Mesothelial cell of epicardium (in vitro differentiated cells): Measurements from ENCODE around the gene CEACAM16. TPM values are rescaled to one million over a fixed set of nuclear protein-coding genes. Genes with fewer than 3 reads are reported as not detected.
"Not testable (repeated sequence)": the region's sequence is repeated elsewhere in the genome, so short reads cannot be mapped to it uniquely, and the experiment has no call there.

Source experiments
- DNase-seq, 2 experiments: peaks; one replicate each; pipeline ENCODE4 v3.0.0; 2021; ENCODE audit warnings: low spot score in 2 of 2; ENCODE audit not compliant: unreplicated experiment in 2 of 2
- H3K27ac Mint-ChIP-seq: 2 replicates; pipeline ENCODE4 v1.8.0; 2021; ENCODE audit warnings: mixed read lengths
- H3K27me3 Mint-ChIP-seq: 2 replicates; pipeline ENCODE4 v1.8.0; 2021; ENCODE audit warnings: low read depth, mixed read lengths
- H3K36me3 Mint-ChIP-seq: 2 replicates; pipeline ENCODE4 v1.8.0; 2021; ENCODE audit warnings: mixed read lengths
- H3K4me1 Mint-ChIP-seq: 2 replicates; pipeline ENCODE4 v1.8.0; 2021; ENCODE audit warnings: mixed read lengths
- H3K4me3 Mint-ChIP-seq: 2 replicates; pipeline ENCODE4 v1.8.0; 2021; ENCODE audit warnings: mild to moderate bottlenecking, moderate library complexity, mixed read lengths
- H3K9me3 Mint-ChIP-seq: 2 replicates; pipeline ENCODE4 v1.8.0; 2021; ENCODE audit warnings: mixed read lengths
- CTCF ChIP-seq: fragments of 200-600 bp; sonication (generic); IDR thresholded peaks from one replicate; pipeline ENCODE4 v1.5.0; 2021; ENCODE audit warnings: antibody characterized with exemption; ENCODE audit not compliant: unreplicated experiment
- total RNA-seq: library from RNA; stranded (reverse); gene quantifications from 3 replicates; pipeline ENCODE4 v1.2.1, GENCODE V29; 2021

CEACAM16 gene
- total RNA-seq, 1 donor from 2014 or later, result not detected

GRCh38 chr19:44720945-44721344, 22.0 kb downstream of the CEACAM16 start:
- Mint-ChIP-seq H3K36me3 (no peaks in the 10 kb centered on the region), H3K27me3 (no peaks in the 10 kb centered on the region), H3K4me3 (no peak overlapping the region), H3K9me3 (no peaks in the 10 kb centered on the region), H3K4me1 (peaks cover 22% of the 10 kb centered on the region), H3K27ac (no peak overlapping the region)
- no peak for DNase-seq
- no peak for TF ChIP-seq CTCF

GRCh38 chr19:44721369-44721768, 22.4 kb downstream of the CEACAM16 start:
- H3K4me1 Mint-ChIP-seq, result peaks cover 22% of the 10 kb centered on the region
- H3K27ac Mint-ChIP-seq, H3K9me3 Mint-ChIP-seq, H3K36me3 Mint-ChIP-seq, H3K4me3 Mint-ChIP-seq, H3K27me3 Mint-ChIP-seq, DNase-seq: not testable (repeated sequence)

- Mint-ChIP-seq H3K36me3 (no peaks in the 10 kb centered on the region), H3K27ac (peak overlapping the region; percentile 50), H3K4me1 (peaks cover 22% of the 10 kb centered on the region), H3K27me3 (no peaks in the 10 kb centered on the region), H3K9me3 (no peaks in the 10 kb centered on the region), H3K4me3 (no peak overlapping the region)
- TF ChIP-seq CTCF, result no peak
- no peak for DNase-seq
Observed at GRCh38 chr19:44722131-44723121, 23.5 kb downstream of the CEACAM16 start.

GRCh38 chr19:44723299-44723951, 24.5 kb downstream of the CEACAM16 start:
- no peaks in the 10 kb centered on the region for H3K9me3 Mint-ChIP-seq
- no peak for TF ChIP-seq CTCF
- H3K4me3 Mint-ChIP-seq, result no peak overlapping the region

GRCh38 chr19:44723952-44724319, 25.0 kb downstream of the CEACAM16 start:
- Mint-ChIP-seq H3K9me3 (no peaks in the 10 kb centered on the region), H3K36me3 (no peaks in the 10 kb centered on the region), H3K27me3 (no peaks in the 10 kb centered on the region), H3K4me1 (peaks cover 13% of the 10 kb centered on the region), H3K27ac (no peak overlapping the region), H3K4me3 (no peak overlapping the region)
- DNase-seq, result peak; percentile 50 to 88
- TF ChIP-seq CTCF, result peak; percentile 95

More at GRCh38 chr19:44723299-44723951, 24.5 kb downstream of the CEACAM16 start:
- Mint-ChIP-seq H3K27me3 (no peaks in the 10 kb centered on the region), H3K27ac (no peak overlapping the region), H3K36me3 (no peaks in the 10 kb centered on the region), H3K4me1 (peaks cover 18% of the 10 kb centered on the region)
- no peak for DNase-seq

GRCh38 chr19:44725251-44725650, 26.3 kb downstream of the CEACAM16 start:
- no peak for TF ChIP-seq CTCF
- Mint-ChIP-seq H3K27me3 (no peaks in the 10 kb centered on the region), H3K9me3 (no peaks in the 10 kb centered on the region), H3K4me3 (no peak overlapping the region), H3K4me1 (peaks cover 8% of the 10 kb centered on the region), H3K27ac (no peak overlapping the region), H3K36me3 (no peaks in the 10 kb centered on the region)
- DNase-seq, result no peak
